HG03575 (cell line): ENCODE data around the gene REC114.
"Not testable (repeated sequence)": the region's sequence is repeated elsewhere in the genome, so short reads cannot be mapped to it uniquely, and the experiment has no call there.

Source experiments
- ATAC-seq: cut with Tn5 transposase; IDR thresholded peaks from one replicate; pipeline ENCODE4 v1.9.1; 2021; ENCODE audit not compliant: unreplicated experiment, insufficient number of reproducible peaks, low FRiP score; ENCODE audit errors: extremely low read depth

REC114 gene

DNA sequence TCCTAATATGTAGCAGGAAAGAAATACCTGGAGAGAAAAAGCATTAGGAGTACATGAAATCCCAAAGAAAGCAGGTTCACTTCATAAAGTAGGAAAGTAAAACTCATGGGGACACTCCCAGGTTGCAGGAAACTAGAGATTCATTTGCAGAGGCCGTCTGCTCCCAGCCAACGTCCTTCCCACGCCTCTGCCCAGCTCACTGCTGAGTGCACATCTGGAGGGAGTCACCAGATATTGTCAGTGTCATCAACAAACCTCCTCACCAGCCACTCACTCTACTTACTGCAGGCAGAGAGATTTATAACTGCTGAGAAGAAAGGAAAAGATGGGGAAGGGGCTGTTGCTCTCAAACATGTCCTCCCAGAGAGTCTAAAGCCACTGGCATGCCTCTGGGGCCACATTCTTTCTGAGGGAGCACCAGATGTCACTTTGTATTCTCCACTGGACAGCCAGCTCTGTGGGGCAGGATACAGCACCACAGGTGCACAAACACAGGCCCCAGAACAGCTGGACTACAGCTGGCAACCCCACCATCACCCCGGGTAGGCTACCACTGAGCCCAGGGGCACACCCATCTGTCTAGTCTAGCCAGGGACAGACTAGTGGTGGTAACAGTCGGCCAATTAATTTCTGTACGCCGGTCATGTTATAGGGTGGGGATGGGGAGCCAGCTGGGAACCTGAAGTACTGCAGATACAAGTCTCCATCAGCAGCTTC lies 125.8 kb downstream of the REC114 start:
- ATAC-seq = no peak

DNA sequence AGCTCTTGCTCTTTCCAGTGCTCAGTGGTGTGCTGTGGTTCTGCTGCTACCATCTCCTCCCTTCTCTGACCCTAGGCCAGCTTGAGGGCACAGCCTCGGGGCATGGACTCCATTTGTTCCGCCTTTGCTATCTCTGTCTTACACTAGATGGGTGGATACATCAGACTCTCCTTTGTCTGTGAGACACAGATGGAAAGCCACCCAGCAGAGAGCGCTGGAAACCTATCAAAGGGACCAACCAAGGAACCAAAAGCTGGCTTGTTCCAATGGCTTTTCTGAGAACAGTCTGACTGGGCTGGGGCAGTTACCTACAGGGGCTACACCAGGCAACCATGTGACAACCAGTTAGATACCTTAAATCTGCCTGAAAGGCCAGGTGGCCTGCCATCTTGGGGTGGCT lies 126.4 kb downstream of the REC114 start:
- no peak for ATAC-seq

DNA sequence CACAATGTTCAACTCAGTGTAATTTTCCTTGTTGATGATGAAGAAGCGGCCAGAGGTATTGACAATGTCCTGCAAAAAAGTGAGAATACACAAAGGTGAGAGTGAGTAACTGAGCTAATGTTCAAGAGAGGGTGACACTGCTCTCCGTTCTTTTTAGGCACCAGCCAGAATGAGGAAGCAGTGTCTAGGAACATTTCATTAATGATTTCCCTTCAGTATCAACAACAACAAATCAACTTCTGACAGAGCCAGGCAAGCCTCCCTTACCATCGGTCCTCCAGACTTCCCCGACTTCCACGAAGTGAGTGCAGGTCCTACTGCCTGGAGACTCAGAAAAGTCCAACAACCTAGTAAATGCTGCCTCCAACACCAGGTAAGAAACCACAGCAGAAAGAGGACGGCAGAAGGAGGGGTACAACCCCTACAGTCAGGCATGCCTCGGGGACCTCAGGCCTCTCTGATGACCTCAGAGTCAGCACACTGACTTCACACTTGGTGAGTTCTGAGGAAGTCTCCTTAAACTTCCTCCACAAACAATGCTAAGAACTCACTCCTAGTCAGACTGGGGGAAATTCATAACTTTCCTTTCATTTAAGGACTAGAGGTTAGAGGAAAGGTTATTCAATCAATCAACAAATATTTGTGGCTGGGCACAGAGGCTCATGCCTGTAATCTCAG lies 127.5 kb downstream of the REC114 start:
- ATAC-seq = no peak

DNA sequence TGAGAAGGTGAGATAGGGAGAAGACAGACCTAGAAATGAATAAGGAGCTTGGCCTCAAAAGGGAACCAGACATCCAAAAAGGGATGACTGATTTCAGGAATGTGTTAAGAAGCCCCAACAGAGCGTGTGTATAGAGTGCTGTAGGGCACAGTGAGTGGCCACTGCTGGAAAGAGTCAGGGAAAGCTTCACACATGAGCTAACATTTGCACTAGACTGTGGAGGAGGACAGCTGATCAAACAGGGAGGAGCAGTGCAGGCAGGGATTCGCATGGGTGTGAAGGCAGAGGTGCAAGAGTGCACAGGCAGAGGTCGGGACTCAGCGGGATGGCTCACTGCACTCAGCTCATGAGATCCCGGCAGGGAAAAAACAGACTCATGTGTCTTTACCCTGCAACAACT lies 128.4 kb downstream of the REC114 start:
- ATAC-seq = no peak

DNA sequence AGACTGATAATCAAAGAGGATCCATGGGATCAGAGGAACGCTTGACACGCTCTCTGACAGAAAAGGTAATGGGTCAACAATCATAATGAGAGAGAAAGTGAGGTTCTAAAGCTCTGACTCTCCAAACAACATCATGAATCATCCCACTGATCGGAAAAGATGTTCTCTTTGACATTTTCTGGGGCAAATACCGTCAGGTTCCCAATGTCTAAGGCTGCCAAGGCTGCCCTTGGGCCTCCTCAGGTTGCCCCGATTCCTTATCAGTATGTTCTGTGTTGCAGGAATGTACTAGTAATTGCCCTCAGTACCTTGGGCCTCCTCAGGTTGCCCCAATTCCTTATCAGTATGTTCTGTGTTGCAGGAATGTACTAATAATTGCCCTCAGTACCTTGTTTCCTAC lies 129.3 kb downstream of the REC114 start:
- no peak for ATAC-seq

DNA sequence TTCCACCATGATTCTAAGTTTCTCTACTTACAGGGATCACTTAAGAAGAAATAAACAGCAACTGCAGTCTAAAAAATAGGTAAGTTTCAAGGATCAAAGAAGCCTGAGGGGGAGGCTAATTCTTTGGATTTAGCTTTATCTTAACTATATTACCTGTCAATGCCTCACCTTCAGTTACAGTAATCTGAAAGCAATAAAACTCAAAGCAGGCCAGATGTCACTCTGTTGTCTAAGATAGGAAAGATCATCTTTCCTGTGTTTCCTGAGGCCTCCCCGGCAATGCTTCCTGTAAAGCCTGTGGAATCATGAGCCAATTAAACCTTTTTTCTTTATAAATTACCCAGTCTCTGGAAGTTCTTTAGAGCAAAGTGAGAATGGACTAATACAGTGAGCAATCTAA lies 130.1 kb downstream of the REC114 start:
- no peak for ATAC-seq

DNA sequence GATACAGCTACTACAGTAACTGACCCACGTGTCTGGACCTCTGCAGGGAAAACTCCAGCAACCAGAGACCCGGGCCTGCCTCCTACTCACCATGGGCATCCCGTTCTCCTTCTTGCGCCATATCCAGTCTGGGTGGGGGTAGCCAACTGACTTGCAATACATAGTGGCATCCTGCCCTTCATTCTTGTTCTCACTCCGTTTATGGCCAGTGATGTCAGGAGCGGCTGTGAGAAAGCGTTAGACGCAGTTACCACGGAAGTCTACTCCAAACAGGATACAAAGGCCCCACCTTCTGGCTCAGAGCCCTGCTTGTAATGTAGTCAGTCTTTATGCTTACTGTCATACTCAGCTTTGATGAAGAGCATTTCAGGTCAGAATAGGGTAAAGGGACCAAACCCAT lies 130.6 kb downstream of the REC114 start:
- no peak for ATAC-seq

DNA sequence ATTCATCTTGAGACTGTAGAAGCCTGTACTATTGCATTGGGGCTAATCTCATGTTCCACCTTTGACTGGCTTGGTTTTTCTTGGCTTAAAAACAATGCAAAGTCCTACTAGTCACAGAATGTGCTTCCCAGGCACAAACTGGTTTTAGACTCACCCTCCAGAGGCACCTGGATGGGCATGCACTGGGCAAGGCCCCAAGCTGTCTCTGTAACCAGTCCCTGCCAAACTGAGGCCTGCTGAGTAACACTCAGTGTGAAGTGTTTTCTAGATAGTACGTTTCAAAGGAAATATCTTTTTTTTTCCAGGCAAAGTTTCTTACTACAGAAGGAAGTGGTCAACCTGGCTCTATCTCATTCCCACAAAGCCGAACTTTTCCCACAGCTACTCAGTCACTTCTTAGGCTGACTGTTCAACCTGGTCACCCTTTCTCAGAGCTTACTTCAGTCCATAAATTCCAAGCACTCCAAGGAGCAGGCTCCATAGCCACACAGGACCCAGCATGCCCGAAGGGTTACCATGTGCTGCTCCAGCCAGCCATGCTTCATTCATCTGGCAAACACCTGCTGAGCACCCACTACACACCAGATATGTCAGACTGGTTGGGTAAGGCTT lies 132.8 kb downstream of the REC114 start:
- no peak for ATAC-seq

DNA sequence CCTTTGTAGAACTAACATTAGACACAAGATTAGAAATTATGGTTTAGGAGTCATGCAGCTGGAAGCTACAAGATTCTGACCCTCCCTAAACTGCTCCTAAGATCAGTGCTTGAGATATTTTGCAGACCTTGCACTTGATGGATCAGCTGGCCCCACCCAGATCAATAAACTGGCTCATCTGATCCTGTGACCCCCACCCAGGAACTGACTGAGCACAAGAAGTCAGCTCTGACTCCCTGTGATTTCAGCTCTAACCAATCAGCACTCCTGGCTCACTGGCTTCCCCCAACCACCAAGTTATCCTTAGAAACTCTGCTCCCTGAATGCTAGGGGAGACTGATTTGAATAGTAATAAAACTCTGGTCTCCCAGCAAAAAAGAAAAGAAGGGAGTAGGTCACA lies 134.6 kb downstream of the REC114 start:
- not testable (repeated sequence) for ATAC-seq

DNA sequence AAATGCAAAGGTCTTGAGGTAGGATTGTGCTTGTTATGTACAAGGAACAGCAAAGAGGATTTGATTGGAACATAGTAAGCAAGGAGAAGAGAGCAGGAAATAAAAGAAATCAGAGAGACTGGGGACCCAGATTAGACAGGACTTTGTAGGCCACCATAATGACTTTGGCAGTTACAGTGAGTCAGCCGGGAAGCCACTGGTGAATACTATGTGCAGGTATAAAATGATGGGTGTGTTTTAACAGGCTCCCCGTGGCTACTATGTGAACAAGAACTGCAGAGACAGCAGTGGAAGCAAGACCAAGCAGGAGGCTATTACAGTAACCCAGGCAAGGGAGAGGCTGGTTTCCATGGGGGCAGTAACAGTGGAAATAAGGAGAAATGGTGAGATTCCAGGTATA lies 135.1 kb downstream of the REC114 start:
- no peak for ATAC-seq

DNA sequence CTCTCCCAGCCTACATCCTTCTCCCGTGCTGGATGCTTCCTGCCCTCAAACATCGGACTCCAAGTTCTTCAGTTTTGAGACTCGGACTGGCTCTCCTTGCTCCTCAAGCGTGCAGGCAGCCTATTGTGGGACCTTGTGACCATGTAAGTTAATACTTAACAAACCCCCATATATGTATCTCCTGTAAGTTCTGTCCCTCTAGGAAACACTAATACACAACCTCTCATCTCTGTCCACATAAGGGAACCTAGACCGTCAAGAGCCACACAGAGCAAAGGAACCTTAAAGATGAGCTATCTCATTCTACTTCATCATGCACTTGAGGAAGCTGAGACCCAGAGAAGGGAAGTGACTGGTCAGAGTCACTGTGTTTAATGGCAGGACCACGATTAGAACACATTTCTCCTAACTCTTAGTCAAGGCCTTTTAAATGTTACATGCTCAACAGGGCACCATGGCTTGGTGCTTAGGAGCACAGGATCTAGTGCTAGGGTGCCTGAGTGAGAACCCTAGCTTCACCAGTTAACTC lies 140.0 kb downstream of the REC114 start:
- ATAC-seq = no peak

DNA sequence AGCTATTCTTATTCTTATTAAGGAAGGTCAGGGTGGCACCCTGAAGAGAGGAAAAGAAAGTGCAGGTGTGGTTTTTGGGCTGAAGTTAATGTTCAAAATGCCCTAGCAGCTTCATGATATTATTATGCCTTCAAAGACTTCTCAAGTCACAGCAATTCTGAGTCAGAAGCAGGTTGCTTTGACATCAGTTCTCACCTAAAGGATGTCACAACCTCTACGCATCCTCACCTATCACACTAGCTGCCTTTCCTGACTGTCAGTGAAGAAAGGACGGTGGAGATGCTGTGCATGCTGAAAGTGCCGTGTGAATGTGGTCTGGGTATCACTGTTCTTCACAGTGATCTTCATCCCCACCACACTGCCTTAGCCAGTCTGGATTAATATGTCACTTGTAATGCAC lies 140.6 kb downstream of the REC114 start:
- no peak for ATAC-seq

DNA sequence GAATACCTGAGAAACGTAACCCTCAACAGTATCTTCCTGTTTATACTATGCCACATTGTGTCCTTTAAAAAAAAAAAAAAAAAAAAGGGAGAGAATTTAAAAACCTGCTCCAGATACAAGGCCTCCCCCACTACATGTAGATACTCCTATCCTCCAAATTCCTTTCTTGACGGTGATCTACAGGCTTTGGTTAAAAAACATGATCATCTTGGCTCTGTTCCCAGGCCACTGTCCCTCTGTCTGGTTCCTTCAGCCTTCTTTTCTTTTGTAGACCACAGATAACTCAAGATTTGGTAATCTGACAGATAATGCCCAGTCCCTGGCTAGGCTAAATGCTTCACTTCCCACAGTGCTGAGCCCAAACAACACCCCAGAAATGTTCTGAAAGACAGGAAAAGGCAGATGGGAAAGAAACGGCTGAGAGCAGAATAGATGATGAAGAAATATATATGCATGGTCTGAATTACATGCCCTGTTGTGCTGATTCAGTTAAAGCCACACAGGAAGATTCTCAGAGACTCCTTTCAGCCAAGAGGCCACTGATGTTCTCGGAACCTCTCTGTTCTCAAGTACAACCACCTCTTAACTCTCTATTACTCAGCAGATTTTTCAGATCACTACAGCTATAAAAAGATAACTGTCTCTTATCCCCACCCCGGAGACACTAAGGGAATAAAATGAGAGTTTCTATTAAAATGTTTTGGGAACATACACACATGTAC lies 141.9 kb downstream of the REC114 start:
- no peak for ATAC-seq

DNA sequence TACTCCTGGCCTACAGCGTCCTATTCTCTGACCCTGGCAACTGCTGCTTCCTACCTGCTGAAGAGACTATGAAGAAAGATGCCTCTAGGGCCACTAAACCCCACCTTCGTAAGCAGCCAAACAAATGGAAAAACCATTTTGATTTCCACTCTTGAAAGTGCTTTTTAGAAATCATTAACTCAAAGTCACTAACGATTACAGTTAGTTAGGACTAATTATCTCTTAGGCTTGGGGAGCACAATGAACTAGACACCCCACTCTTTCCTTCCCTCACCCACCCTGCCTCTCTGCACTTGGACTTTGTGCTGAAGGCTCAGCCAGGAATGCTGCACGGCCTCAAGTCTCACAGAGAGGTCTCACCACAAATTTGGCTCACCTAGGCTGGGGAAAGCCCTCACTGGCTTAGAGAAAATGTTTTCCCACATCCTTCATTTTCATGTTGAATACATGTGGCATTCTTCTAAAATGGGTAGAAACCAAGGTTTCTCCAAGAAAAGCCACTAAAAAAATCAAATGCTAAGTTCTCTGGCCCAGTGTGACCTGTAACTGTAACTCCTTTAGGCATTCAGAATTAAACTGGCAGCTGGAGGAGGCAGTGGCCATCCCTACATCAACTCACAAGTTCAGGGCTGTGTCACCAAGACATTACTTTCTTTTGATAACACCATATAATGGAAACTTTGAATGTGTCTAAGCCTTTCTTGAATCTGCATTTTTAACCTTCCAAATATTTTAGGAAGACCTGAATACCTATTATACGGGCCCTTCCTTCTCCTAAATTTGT lies 143.1 kb downstream of the REC114 start:
- no peak for ATAC-seq

DNA sequence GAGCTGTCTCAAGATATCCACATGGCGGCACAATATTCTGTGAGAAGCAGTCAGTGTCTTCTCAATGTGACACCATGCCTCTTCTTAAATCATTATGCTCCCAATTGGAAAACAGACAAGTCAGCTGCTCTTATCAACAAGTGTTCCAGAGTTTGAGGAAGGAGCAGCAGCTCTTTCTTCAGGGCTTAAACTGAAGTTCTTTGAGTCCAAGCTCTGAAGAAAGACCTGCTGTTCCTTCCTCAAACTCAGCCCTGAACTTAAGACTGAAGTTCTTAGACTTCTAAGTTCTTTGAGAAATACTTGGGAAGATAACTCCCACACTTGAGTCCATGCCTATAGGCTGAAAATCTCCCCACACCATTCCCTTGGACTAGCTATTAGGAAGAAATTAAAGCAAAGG lies 146.8 kb downstream of the REC114 start:
- ATAC-seq = no peak

DNA sequence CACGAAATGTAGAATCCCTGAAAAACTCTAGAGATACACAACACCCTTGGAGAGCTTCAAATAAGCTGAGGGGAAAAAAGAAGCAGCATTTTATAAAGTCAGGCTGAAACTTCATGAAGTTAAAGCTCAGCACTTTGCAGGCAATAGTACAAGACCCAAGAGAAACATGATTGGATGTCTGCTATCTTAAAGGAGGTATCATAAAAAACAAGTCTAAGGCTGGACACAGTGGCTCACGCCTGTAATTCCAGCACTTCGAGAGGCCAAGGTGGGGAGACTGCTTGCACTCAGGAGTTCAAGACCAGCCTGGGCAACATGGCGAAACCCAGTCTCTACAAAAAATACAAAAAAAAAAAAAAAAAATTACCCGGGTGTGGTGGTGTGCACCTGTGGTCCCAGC lies 147.3 kb downstream of the REC114 start:
- no peak for ATAC-seq

DNA sequence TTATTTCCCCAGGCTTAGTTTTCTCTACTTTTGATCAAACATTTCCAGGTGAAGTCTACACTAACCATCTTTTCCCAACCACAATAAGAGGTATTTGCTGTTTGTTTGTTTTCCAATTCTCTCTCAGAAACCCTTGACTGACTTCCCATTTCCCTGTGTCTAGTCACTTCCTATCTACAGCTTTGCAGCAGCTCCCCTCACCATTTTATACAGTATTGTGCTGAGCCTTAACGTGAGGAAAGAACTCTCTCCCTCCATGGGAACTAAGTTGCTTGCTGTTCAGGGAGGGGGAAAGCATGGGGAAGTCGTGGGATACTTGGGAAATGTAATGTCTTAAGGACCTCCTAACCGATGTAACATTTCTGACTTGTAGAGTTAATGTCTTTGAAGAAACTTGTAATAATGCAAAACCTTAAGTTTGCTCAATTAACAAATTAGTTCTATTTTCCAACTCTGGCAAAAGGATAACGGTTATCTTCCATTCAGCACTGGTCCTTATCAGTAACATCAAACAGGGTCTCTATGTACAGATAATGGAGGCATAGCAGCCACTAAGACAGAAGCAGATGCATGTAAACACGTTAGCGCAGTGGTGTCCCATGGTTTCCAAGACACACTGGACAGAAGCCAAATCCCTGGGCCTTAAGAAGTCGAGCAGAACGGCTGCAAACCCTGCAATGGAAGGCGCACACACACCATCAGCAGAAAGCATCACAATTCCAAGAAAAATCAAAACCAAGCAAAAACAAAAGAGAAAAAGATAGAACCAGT lies 150.5 kb downstream of the REC114 start:
- ATAC-seq = no peak

DNA sequence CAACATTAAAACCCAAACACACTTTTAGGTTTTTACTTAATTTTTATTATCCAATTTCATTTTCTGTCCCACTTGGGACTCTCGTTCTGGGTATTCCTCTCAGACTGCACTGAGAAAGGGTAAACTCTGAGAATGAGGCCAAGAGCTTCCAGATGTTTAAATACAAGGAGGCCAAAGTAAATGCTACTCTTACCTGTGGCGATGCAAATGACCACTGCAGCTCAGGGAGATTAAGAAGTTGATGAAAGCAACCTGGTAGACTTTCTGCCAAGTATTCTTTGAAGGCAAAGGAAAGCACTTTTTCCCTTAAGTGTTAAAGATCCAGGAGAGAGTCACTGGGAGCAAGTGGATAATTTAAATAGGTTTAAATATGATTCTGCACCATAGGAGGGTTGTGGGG lies 151.1 kb downstream of the REC114 start:
- ATAC-seq = no peak
